ENCODE measurements around the gene RET. TPM values are rescaled to one million over a fixed set of nuclear protein-coding genes. Genes with fewer than 3 reads are reported as not detected.
A peak's percentile ranks its signal among the peaks of the same experiment; 100 is the strongest.

The RET gene
- total RNA-seq, 3 donors from 2014 or later = 0.66 to 1.8 (median 0.96) TPM

DNA sequence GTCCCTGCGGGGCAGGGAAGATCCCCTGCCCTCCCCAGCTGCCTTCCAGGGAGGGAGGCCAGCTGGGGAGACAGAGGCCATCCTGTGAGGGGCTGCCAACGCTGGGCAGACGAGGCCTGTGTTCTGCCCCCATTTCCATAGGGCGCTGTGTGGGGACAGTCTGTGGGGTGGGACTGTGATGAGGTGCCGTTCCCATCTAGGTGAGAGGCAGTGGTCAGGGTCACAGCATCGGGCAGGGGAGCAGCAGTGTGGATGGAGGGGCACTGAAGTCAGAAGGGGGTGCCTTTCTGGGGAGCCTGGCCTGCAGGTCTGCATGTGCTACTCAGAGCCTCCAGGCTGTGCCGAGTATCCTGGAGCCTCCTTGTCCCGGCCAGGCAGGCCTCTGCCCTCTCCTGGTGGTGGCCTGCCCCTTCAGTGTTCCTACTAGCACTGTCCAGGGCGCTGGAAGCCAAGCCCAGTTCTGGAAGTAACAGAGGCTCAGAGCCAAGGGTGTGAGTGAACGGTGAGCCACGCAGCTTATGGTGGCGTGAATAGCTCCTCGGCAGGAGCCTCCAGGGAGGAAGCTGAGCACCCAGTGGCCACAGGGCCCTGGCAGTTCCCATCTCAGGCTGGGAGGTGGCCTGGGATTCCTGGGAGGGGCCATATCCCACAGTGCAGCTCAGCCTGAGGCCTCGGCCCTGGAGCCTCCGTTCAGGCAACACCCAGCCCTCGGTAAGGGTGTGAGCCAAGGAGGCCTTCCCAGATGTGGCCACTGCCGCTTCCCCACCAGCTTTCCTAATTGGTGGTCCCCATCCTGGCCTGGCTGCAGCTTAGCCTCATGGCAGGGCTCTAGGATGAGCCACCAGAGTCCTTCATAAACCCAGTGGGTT is 38.1 kb downstream of the RET start:
- Histone ChIP-seq H3K27ac (no peak overlapping the region), H3K4me3 (no peak overlapping the region), H3K36me3 (no peaks in the 10 kb centered on the region), H3K4me1 (no peaks in the 10 kb centered on the region), H3K9me3 (no peaks in the 10 kb centered on the region), H3K27me3 (no peaks in the 10 kb centered on the region)
- intact Hi-C loops (cut with DNase I; ENCODE audit: low total_unique reads) = no loop called here
- no peak for DNase-seq (ENCODE audit: low spot score in 2 of 2)
- TF ChIP-seq POLR2A (IDR thresholded peaks at IDR 0.05) = no peak
- no peak for TF ChIP-seq POLR2AphosphoS5 (IDR thresholded peaks at IDR 0.05)
- TF ChIP-seq, protein P1, sequence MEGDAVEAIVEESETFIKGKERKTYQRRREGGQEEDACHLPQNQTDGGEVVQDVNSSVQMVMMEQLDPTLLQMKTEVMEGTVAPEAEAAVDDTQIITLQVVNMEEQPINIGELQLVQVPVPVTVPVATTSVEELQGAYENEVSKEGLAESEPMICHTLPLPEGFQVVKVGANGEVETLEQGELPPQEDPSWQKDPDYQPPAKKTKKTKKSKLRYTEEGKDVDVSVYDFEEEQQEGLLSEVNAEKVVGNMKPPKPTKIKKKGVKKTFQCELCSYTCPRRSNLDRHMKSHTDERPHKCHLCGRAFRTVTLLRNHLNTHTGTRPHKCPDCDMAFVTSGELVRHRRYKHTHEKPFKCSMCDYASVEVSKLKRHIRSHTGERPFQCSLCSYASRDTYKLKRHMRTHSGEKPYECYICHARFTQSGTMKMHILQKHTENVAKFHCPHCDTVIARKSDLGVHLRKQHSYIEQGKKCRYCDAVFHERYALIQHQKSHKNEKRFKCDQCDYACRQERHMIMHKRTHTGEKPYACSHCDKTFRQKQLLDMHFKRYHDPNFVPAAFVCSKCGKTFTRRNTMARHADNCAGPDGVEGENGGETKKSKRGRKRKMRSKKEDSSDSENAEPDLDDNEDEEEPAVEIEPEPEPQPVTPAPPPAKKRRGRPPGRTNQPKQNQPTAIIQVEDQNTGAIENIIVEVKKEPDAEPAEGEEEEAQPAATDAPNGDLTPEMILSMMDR (IDR thresholded peaks at IDR 0.05) = no peak

DNA sequence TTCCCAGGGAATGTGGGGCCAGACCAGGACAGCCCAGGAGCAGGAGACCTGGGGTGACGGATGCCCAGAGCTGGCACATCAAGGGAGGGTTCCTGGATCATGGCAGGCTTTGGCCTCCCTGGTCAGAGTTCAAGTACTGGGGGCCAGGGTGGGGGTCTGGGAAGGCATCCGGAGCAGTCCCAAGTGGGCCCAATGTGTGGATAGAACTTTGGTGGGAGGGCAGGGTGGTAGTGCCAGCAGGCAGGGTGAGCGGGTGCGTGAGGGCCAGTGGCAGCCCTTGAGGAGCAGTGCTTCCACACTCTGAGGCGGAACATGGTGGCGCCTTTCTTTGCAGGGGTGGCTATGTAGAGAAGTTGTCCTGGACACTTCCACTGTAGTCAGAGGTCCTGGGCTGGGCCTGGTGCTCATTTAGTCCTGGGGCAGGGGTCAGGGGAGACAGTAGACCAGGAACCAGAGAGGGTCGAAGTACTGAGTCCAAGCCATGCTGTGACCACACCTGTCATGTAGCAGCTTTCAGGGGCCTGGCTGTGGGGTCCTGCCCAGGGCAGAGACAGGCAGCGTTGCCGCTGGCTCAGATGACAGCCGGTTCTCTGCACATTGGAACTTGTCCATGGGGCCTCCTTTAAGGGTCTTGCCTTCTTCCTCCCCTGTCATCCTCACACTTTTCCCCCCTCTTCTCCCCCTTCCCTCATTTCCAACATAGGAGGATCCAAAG is 39.2 kb downstream of the RET start:
- Histone ChIP-seq H3K36me3 (no peaks in the 10 kb centered on the region), H3K4me1 (no peaks in the 10 kb centered on the region), H3K4me3 (no peak overlapping the region), H3K9me3 (no peaks in the 10 kb centered on the region), H3K27me3 (no peaks in the 10 kb centered on the region), H3K27ac (no peak overlapping the region)
- no peak for DNase-seq (ENCODE audit: low spot score in 2 of 2)
- TF ChIP-seq POLR2A (IDR thresholded peaks at IDR 0.05) = no peak
- intact Hi-C loops (cut with DNase I; ENCODE audit: low total_unique reads) = no loop called here

DNA sequence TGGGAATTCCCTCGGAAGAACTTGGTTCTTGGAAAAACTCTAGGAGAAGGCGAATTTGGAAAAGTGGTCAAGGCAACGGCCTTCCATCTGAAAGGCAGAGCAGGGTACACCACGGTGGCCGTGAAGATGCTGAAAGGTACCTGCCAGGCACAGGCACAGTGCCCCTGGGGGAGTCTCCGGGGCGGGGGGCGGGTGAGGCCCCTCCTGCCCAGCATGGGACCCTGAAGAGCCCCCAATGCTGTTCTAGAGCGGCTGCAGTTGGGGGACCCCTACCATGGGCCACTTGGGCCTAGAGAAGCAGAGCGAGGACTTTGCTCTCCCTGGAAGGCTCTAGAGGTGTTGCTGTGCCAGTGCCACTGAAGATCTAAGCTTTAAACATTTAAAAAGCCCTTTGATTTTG is 39.7 kb downstream of the RET start:
- H3K4me3 ChIP-seq = no peak overlapping the region
- no peaks in the 10 kb centered on the region for H3K9me3 ChIP-seq
- H3K27ac ChIP-seq = no peak overlapping the region
- TF ChIP-seq POLR2AphosphoS5 (IDR thresholded peaks at IDR 0.05) = no peak
- TF ChIP-seq, protein P1 (IDR thresholded peaks at IDR 0.05) = no peak
- TF ChIP-seq POLR2A (IDR thresholded peaks at IDR 0.05) = no peak
- no peak for DNase-seq (ENCODE audit: low spot score in 2 of 2)
- no peaks in the 10 kb centered on the region for H3K36me3 ChIP-seq
- no peaks in the 10 kb centered on the region for H3K4me1 ChIP-seq
- H3K27me3 ChIP-seq = no peaks in the 10 kb centered on the region
- intact Hi-C loops (cut with DNase I; ENCODE audit: low total_unique reads) = no loop called here

DNA sequence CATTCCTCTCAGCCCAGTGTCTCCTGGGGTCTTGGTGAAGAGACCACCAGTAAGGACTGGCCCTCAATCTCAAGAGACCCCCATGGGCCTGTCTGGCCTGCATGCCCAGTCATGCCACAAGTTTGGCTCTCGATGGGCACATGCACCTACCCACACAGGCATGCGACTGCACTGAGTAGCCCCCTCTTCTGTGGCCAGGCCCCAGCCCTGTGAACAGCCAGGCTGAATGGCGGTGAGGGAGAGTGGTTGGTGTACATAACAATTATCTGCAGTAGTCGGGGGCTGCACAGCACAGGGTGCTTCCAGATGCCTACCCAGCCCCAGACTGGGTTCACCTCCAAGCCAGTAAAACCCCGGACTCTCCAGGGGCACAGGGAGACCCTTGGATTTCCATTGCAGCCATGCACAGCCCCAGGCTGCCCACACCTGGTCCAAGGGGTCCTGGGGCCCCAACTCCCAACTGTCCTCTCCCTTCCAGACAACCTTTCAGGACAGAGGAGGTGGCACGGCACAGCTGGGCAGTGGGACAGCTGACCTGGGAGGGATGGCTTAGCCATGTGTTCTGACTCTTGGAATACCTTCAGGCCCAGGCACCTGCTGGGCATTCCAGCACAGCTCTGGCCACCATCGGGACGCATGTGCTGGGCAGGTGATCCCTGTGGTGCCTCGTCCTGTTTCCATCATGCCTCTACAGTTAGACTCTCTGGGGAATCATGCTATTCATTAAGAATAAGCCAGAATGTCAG is 40.3 kb downstream of the RET start:
- intact Hi-C loops (cut with DNase I; ENCODE audit: low total_unique reads) = no loop called here
- Histone ChIP-seq H3K4me3 (no peak overlapping the region), H3K4me1 (no peaks in the 10 kb centered on the region), H3K36me3 (no peaks in the 10 kb centered on the region), H3K27me3 (no peaks in the 10 kb centered on the region), H3K27ac (no peak overlapping the region), H3K9me3 (no peaks in the 10 kb centered on the region)
- TF ChIP-seq POLR2A (IDR thresholded peaks at IDR 0.05) (no peak), POLR2AphosphoS5 (IDR thresholded peaks at IDR 0.05) (no peak)
- TF ChIP-seq, protein P1 (IDR thresholded peaks at IDR 0.05) = no peak
- no peak for DNase-seq (ENCODE audit: low spot score in 2 of 2)

DNA sequence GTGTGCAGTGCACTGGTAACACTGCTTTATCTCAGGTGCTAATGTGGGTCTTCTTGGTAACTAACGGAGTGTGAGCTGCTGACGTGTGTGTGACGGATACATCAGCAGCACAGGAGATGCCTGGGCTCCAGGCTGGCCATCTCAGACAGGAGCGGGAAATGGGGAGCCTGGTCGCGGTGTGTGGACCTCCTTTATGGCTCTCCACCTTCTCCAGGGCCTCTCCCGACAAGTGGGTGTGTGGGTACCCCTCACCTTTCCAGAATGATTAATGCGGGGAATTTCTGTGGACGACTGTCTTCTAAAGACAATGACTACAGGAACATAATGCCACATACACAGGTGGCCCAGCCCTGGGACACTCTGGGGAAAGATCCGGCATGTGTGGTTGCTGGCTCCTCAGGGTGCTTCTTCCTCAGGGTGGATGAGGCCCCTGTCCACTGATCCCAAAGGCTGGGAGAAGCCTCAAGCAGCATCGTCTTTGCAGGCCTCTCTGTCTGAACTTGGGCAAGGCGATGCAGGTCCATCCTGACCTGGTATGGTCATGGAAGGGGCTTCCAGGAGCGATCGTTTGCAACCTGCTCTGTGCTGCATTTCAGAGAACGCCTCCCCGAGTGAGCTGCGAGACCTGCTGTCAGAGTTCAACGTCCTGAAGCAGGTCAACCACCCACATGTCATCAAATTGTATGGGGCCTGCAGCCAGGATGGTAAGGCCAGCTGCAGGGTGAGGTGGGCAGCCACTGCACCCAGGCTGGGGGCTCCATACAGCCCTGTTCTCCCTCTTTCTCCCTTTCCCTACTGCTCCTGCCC is 41.1 kb downstream of the RET start:
- H3K9me3 ChIP-seq = no peaks in the 10 kb centered on the region
- no peaks in the 10 kb centered on the region for H3K36me3 ChIP-seq
- TF ChIP-seq, protein P1 (IDR thresholded peaks at IDR 0.05) = no peak
- no peak for TF ChIP-seq POLR2AphosphoS5 (IDR thresholded peaks at IDR 0.05)
- no peak for TF ChIP-seq POLR2A (IDR thresholded peaks at IDR 0.05)
- H3K4me1 ChIP-seq = no peaks in the 10 kb centered on the region
- no peak overlapping the region for H3K27ac ChIP-seq
- DNase-seq (ENCODE audit: low spot score in 2 of 2) = peak in 1 of 2 donors; percentile 39
- intact Hi-C loops (cut with DNase I; ENCODE audit: low total_unique reads) = no loop called here
- no peak overlapping the region for H3K4me3 ChIP-seq
- H3K27me3 ChIP-seq = no peaks in the 10 kb centered on the region
